ENCODE data around the gene HDAC8. TPM values are rescaled to one million over a fixed set of nuclear protein-coding genes. Genes with fewer than 3 reads are reported as not detected.

The HDAC8 gene
- total RNA-seq, 1 donor from 2014 or later, result 29.2 TPM

DNA sequence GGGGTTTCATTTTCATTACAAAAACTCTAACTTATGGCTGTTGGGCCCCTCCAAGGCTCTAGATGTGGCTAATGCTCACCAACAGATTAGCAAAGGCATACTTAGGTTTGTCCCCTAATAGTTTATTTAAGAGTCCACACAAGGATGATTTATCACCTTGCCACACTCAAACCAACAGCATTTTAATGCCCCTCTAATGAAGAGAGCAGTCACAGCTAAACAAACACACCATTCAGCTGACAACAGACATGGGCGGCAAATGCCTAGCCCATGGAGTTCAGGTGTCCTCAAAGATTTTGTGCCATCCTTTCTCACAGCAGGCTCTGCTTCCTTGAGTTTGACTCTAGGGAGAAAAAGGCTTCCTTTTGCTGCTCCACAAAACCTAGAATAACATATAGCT is 205.1 kb downstream of the HDAC8 start:
- Mint-ChIP-seq H3K4me1 (no peaks in the 10 kb centered on the region), H3K9me3 (no peaks in the 10 kb centered on the region), H3K27ac (no peak overlapping the region), H3K36me3 (ENCODE audit: low read depth) (no peaks in the 10 kb centered on the region), H3K4me3 (no peak overlapping the region), H3K27me3 (no peaks in the 10 kb centered on the region)
- intact Hi-C loops (cut with micrococcal nuclease), result no loop called here
- no peak for DNase-seq

DNA sequence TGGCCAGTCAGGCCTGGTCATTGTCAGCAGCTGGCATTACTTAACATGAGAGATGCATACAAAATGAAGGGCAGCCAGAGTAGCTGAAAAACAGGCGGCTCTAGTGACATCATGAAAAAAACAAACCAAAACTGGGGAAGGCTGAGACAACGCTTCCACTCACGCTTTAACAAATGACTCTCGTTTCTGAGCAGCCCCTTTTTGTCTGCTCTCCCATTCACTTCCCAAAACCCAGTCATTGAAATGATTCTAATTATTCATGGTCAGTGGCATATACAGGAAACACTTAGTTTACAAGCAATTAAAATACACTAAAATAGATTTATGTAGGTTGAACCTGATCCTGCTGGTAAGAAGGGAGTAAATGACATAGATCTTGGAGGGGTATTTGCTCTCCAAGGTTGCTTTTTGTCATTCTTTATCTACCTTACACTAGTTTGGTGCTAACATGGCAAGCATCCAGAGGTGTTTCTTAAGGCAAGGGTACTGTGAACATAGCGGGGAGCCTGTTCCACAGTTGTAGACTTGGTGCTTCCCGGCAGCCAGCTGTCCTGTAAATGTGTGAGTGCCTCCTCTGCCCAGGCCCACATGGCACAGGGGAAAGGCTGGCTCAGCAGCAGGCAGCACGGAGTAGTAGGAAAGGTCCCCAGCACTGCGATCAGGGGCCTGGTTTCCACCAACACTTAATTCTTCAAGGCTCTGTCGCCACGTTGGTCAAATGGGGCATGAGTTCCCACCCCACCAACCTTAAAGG is 205.8 kb downstream of the HDAC8 start:
- H3K27ac Mint-ChIP-seq, result no peak overlapping the region
- no peaks in the 10 kb centered on the region for H3K27me3 Mint-ChIP-seq
- no peak for DNase-seq
- H3K36me3 Mint-ChIP-seq (ENCODE audit: low read depth), result no peaks in the 10 kb centered on the region
- no peak overlapping the region for H3K4me3 Mint-ChIP-seq
- no peaks in the 10 kb centered on the region for H3K4me1 Mint-ChIP-seq
- no peaks in the 10 kb centered on the region for H3K9me3 Mint-ChIP-seq
- intact Hi-C loops (cut with micrococcal nuclease), result no loop called here

DNA sequence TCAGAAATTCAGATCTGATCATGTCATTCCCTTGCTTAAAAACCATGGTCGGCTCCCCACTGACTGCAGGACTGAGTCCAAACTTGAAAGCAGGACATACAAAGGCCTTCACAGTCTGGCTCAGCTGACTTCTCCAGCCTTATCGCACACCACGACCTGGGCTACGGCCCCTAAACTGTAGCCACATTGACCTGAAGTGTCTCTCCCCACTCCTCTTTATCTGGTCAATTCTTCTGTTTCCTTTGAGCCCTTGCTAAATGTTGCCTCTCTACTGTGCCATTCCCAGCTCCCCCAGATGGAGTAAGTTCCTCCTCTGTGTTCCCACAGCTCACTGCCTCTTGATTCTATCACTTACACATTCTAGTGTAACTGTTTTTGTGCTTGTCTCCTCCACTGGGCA is 206.5 kb downstream of the HDAC8 start:
- H3K27ac Mint-ChIP-seq, result no peak overlapping the region
- no peak for DNase-seq
- no peak overlapping the region for H3K4me3 Mint-ChIP-seq
- intact Hi-C loops (cut with micrococcal nuclease), result no loop called here
- H3K9me3 Mint-ChIP-seq, result no peaks in the 10 kb centered on the region
- no peaks in the 10 kb centered on the region for H3K4me1 Mint-ChIP-seq
- no peaks in the 10 kb centered on the region for H3K27me3 Mint-ChIP-seq
- H3K36me3 Mint-ChIP-seq (ENCODE audit: low read depth), result no peaks in the 10 kb centered on the region

DNA sequence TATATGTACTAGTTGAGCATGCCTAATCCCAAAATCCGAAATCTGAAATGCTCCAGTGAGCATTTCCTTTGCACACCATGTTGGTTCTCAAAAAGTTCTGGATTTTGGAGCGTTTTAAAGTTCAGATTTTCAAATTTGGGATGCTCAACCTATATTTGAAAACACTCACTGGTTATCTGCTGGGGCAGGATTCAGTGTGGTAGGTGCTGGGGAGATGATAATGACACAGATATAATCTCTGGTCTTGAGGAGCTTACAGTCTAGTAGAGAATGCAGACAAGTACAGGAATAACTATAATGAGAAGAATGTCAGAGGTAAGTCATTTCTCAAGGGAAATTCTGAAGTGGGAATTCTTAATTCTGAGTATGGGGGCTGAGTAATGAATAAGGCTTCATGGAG is 207.5 kb downstream of the HDAC8 start:
- H3K4me1 Mint-ChIP-seq, result no peaks in the 10 kb centered on the region
- intact Hi-C loops (cut with micrococcal nuclease), result no loop called here
- H3K4me3 Mint-ChIP-seq, result no peak overlapping the region
- H3K36me3 Mint-ChIP-seq (ENCODE audit: low read depth), result no peaks in the 10 kb centered on the region
- H3K27ac Mint-ChIP-seq, result no peak overlapping the region
- no peaks in the 10 kb centered on the region for H3K27me3 Mint-ChIP-seq
- H3K9me3 Mint-ChIP-seq, result no peaks in the 10 kb centered on the region
- DNase-seq, result no peak

DNA sequence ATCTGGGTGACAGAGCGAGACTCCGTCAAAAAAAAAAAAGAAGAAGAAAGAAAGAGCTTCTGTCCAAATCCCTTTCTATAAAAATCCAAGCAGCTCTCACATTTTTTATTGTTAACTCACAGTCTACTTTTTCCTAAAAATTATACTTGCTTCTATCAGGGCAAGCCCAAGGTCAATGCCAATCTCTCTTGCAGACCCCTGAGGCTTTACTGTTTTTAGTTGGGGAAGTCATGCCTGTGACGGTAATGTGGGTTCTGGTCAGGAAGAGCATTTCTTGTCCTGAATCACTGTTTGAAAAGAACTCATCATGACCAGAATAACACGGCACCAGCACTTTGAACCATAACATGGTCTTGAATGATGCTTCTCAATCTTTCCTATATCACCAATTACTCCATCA is 212.3 kb downstream of the HDAC8 start:
- Mint-ChIP-seq H3K4me3 (no peak overlapping the region), H3K27ac (no peak overlapping the region)
- intact Hi-C loops (cut with micrococcal nuclease), result no loop called here

DNA sequence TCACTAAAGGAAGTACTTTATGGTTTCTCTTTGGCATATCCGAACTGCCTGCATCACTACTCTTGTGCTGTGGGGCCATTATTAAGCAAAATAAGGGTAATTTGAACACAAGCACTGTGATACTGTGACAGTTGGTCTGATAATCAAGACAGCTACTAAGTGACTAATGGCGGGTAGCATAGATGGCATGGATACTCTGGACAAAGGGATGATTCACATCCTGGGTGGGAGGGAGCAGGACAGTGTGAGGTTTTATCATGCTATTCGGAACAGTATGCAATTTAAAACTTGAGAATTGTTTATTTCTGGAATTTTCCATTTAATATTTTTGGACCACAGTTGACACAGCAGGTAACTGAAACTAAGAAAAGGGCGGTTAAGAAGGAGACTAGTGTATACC is 214.3 kb downstream of the HDAC8 start:
- H3K36me3 Mint-ChIP-seq (ENCODE audit: low read depth), result no peaks in the 10 kb centered on the region
- no peaks in the 10 kb centered on the region for H3K27me3 Mint-ChIP-seq
- no peak for DNase-seq
- H3K9me3 Mint-ChIP-seq, result no peaks in the 10 kb centered on the region
- no peak overlapping the region for H3K4me3 Mint-ChIP-seq
- intact Hi-C loops (cut with micrococcal nuclease), result no loop called here
- H3K27ac Mint-ChIP-seq, result no peak overlapping the region
- no peaks in the 10 kb centered on the region for H3K4me1 Mint-ChIP-seq

More for the DNA sequence above, 212.3 kb downstream of the HDAC8 start:
- H3K9me3 Mint-ChIP-seq, result no peaks in the 10 kb centered on the region
- DNase-seq, result no peak
- no peaks in the 10 kb centered on the region for H3K36me3 Mint-ChIP-seq (ENCODE audit: low read depth)
- no peaks in the 10 kb centered on the region for H3K4me1 Mint-ChIP-seq
- no peaks in the 10 kb centered on the region for H3K27me3 Mint-ChIP-seq

DNA sequence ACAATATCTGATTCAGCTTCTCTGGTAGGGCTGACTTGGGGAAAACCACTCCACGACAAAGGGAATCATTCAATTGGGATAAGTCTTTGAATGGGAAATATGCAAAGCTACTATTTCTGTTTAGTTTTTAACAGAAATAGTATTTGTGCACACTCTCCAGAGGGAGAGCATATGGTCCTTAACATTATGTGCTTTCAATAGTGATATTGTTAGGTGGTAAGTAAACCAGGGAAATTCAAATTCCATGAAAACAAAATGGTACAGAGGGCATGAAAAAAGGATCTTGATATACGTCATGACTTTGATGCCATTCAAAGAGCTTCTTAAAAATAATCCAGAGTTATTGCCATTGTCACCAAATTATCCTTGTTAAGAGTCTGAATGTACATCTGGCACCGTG is 219.9 kb downstream of the HDAC8 start:
- H3K4me1 Mint-ChIP-seq, result peaks cover 19% of the 10 kb centered on the region
- H3K27ac Mint-ChIP-seq, result no peak overlapping the region
- intact Hi-C loops (cut with micrococcal nuclease), result no loop called here
- DNase-seq, result no peak
- H3K36me3 Mint-ChIP-seq (ENCODE audit: low read depth), result peaks cover 15% of the 10 kb centered on the region
- H3K27me3 Mint-ChIP-seq, result no peaks in the 10 kb centered on the region
- H3K4me3 Mint-ChIP-seq, result no peak overlapping the region
- H3K9me3 Mint-ChIP-seq, result no peaks in the 10 kb centered on the region

DNA sequence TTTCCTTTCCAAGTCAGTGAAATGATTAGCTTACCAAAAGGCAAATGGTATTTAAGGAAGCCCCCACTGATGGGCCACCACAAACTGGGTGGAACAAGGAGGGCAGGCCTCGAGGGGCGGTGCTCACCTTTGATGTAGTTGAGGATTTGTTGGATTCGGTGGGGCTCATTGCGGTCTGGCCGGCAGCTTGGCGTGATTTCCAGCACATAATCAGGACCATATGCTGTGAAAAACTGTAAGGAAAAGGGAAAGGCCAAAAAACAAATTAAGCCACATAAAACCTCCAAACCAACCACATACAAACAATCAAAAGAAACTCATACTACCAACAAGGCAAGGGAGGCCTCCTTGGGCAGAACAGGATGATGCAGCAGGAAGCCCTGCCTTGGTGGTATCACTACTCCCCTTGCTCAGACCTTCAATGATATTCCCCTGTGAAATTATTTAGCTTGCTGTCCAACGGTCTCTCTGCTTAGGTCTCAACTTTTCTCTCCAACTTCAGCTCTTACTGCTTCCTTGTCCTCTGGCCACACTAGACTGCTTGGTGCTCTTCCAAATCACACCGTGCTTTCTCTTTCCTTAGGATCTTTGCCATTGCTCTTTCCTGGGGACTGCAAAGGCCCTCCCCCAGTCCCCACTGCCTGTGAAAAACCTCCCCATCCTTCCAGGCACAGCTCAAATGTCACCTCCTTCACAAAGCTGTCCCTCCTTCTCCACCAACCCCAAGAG is 220.9 kb downstream of the HDAC8 start:
- Mint-ChIP-seq H3K4me3 (no peak overlapping the region), H3K9me3 (no peaks in the 10 kb centered on the region), H3K27me3 (no peaks in the 10 kb centered on the region), H3K36me3 (ENCODE audit: low read depth) (peaks cover 17% of the 10 kb centered on the region), H3K4me1 (peaks cover 19% of the 10 kb centered on the region), H3K27ac (no peak overlapping the region)
- intact Hi-C loops (cut with micrococcal nuclease), result no loop called here
- DNase-seq, result no peak

DNA sequence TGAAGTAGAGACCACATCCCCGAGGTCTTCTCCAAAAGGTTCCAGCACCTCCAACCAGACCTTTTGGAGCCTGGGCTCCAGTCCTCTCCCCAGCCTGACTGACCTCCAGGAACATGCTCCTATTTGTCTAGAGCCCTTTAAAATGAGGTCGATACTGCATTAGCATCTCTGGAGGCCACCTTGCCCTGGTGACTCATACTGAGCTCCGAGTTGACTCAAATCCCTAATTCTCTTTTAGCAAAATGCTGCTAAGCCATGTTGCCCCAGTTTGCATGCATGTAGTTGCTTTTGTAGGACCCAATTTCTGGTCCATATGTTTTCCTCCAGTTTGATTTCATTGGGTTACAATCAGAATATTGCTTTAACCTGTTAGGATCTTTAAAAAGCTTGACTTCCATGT is 223.5 kb downstream of the HDAC8 start:
- Mint-ChIP-seq H3K4me3 (peak overlapping the region; percentile 72), H3K4me1 (peaks cover 19% of the 10 kb centered on the region), H3K27ac (peak overlapping the region; percentile 85), H3K27me3 (no peaks in the 10 kb centered on the region), H3K36me3 (ENCODE audit: low read depth) (peaks cover 19% of the 10 kb centered on the region), H3K9me3 (no peaks in the 10 kb centered on the region)
- intact Hi-C loops (cut with micrococcal nuclease), result loop anchor here (5.0 kb wide), 1 partner anchor 42 kb away; the partner anchor contains the start of gene CITED1
- peak; percentile 51 for DNase-seq

DNA sequence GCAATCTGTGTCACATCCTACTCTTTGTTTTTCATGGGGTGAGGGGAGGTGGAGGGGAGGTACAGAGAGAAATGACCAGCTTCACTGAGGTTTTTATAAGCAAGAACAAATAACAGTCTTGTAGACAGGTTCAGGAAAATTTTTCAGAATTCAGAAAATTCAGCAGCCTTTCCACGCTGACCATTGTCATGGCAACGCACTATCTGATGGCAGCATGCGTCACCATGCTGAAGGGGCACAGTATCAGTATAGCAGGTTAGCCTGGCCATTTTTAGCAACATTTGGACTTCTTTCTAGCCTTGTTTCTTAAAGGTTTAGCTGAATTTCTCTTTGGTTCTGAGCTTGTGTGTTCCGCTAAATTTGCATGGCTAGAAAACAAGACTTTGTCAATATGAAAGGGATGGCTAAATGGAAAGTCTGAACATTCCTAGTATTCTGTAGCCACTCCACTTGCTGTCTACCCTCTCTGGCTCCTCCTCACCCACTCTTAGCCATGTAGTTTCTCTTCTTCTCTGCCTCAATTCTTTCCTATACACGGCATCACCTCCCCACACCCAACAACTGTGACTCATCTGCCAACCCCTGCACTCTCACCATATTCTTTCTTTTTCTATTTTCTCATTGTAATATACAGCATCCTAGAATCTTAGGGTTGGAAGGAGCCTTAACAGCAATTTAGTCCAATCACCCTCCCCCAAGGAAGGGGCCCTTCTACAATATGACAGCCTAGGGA is 224.2 kb downstream of the HDAC8 start:
- peaks cover 19% of the 10 kb centered on the region for H3K36me3 Mint-ChIP-seq (ENCODE audit: low read depth)
- intact Hi-C loops (cut with micrococcal nuclease), result loop anchor here (1.0 to 5.0 kb wide), 2 partner anchors 41 to 273 kb away; partner anchors contain the start of gene CITED1
- DNase-seq, result no peak
- H3K27me3 Mint-ChIP-seq, result no peaks in the 10 kb centered on the region
- H3K9me3 Mint-ChIP-seq, result no peaks in the 10 kb centered on the region
- H3K27ac Mint-ChIP-seq, result peak overlapping the region; percentile 85
- H3K4me1 Mint-ChIP-seq, result peaks cover 19% of the 10 kb centered on the region
- no peak overlapping the region for H3K4me3 Mint-ChIP-seq

DNA sequence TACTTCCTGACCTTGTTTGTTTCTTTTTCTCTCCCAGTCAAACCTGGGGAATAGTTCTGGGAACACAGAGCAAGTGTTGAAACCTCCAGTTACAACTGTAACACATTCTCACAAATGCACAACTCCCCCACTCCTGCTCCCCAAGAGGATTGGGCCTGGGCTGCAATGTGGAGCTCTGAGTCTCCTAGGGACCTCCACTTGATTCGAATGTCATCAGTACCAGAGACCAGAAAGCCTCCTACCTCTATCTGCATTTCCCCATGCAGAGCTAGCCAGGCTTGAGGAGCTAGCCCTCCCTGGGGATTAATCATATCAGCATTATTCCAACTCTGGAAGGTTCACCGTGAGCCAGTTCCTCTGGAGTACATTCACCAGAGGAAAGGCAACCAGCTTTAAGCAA is 225.3 kb downstream of the HDAC8 start:
- peaks cover 19% of the 10 kb centered on the region for H3K4me1 Mint-ChIP-seq

DNA sequence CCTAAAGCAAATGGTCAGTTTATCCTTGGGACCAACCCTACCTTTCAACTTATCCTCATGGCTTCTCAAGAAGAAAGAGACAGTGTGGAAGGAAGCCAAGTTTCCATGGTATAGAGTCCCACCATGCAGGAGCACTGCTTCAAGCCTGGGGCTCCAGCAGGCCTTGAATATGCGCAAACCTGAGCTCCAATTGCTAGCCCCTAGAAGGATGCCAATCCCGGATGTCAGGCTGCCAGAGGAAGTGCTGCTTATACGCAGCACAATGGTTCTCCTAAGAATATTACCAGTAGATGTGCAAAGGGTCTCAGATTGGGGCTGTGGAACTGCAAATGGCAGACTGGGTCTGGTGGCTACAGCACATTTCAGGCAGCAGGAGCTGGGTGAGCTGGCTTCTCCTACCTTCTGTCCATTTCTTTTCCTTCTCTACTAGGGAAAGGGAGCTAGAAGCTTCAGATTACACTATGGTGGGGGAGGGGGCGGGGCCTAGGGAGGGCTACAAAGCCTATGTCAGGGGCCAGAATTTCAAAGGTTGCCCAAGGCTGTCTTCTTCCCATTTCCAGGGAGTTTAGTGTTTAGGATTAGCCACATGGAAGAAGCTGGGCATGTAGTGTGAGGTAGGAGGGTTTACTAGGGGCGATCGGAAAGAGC is 226.2 kb downstream of the HDAC8 start:
- intact Hi-C loops (cut with micrococcal nuclease), result loop anchor here (5.0 kb wide), 1 partner anchor 39 kb away; the partner anchor contains the start of gene CITED1
- H3K27ac Mint-ChIP-seq, result no peak overlapping the region

More for the DNA sequence above, 225.3 kb downstream of the HDAC8 start:
- Mint-ChIP-seq H3K27ac (no peak overlapping the region), H3K27me3 (no peaks in the 10 kb centered on the region), H3K9me3 (no peaks in the 10 kb centered on the region), H3K36me3 (ENCODE audit: low read depth) (peaks cover 19% of the 10 kb centered on the region), H3K4me3 (no peak overlapping the region)
- DNase-seq, result no peak
- intact Hi-C loops (cut with micrococcal nuclease), result loop anchor here (5.0 kb wide), 1 partner anchor 40 kb away; the partner anchor contains the start of gene CITED1

DNA sequence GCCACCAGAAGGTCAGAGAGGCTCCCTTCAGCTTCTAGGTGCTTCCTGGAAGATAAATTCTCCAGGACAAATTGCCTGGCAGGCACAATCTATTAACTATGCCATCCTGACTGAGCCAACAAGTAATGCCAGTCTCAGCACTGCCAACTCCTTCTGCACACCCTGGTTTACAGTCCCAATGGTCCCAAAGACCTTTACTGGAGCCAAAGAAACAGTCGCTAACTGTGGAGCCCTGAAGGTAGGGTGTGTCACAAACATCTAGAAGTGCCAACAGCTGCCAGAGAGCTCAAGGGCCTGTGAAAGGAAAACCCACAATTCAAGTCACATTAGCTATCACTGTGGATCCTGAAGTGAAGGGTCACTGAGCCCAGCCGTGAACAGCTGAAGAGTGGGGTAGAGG is 232.0 kb downstream of the HDAC8 start:
- no peak for DNase-seq
- H3K27me3 Mint-ChIP-seq, result no peaks in the 10 kb centered on the region
- no peaks in the 10 kb centered on the region for H3K4me1 Mint-ChIP-seq
- no peak overlapping the region for H3K4me3 Mint-ChIP-seq
- H3K9me3 Mint-ChIP-seq, result no peaks in the 10 kb centered on the region
- H3K36me3 Mint-ChIP-seq (ENCODE audit: low read depth), result peaks cover 2% of the 10 kb centered on the region
- no peak overlapping the region for H3K27ac Mint-ChIP-seq
- intact Hi-C loops (cut with micrococcal nuclease), result no loop called here

More for the DNA sequence above, 226.2 kb downstream of the HDAC8 start:
- DNase-seq, result no peak
- Mint-ChIP-seq H3K36me3 (ENCODE audit: low read depth) (peaks cover 16% of the 10 kb centered on the region), H3K9me3 (no peaks in the 10 kb centered on the region), H3K27me3 (no peaks in the 10 kb centered on the region), H3K4me1 (peaks cover 15% of the 10 kb centered on the region), H3K4me3 (no peak overlapping the region)

Measured in activated CD4-positive, alpha-beta T cell treated with anti-CD3 and anti-CD28 coated beads, Interleukin-2, amount 10 ng/mL, durations not matched to agents 24 days and 14 days (primary cell).